HTR-8/SVneo (cell line): Measurements from ENCODE around the gene HOATZ.

ENCODE experiments used
- DNase-seq: peaks from one replicate; pipeline ENCODE4 v3.0.0; 2011; ENCODE audit warnings: low spot score, mixed read lengths; ENCODE audit not compliant: insufficient read length
- FAIRE-seq: peaks from 2 replicates; lab custom pipeline; 2011; peaks lifted over from hg19 to GRCh38; lab: Jason Lieb, UNC

HOATZ gene

DNA sequence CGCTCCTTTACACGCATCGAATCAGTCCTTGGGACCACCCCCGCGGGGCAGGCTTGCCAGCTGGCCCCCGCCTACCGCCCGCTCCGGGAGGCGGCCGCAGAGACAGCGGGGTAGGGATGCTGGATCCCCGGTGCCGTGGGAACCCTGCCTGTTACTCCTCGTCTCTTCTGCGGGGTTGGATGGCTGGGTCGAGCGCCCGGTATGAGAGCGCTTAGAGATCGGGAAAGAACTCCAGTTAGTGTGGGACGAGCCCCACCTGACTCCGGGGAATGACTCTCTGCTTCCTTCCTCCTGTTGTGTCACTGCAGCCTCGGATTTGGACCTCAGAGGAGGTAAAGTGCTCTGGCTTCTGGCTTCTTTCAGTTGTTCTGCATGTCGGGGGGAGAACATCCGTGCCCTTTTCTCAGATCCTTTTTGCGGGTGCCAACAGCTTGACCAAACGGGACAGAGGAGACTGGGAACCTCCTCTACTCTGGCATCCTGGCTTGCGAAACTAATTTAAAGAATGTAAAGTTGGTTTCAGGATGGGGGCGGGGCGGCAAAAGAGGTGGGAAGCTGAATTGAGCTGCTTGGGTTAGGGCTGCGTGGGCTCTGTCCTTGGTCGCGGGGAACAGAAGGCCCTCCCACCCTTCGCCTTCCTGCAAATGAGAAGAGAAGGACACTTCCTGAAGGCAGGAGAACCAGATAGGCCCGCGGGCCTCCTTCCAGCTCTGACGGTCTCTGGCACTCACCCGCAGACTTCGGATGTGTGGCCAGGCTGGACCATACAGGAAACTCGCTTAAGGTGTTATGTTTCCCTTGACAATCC, 26.9 kb downstream of the HOATZ start:
- DNase-seq = peak; percentile 84
- no peak for FAIRE-seq

DNA sequence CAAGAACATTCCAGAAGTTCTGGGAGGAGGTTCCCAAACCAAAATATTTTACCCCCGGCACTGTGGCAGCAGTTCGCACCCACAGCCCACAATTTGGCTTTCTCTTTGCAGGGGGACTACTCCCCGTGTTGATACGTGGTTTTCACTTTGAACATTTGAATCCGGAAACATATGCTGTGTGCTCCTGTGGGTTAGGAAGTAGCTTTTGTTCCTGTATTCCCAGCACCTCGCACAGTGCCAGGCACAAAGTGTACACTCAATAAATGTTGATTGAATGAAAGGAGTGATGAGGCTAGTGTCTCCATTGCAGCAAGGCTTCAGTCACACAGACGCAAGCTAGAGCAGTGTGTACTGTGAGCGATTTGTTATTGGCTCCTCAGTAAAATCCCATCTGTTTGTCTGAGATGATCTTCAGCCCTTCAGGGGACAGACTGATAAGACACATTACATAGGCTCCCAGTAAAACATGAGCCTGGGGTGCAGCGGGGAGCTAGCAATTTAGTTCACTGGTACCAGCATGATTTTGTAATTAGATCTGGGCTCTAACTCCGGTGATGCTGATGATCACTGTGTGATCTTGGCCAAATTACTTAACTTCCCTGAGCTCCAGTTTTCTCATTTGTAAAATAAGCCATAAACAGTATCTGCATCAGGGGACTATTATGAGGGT, 28.2 kb downstream of the HOATZ start:
- DNase-seq (no peak), FAIRE-seq (peak; percentile 96)

DNA sequence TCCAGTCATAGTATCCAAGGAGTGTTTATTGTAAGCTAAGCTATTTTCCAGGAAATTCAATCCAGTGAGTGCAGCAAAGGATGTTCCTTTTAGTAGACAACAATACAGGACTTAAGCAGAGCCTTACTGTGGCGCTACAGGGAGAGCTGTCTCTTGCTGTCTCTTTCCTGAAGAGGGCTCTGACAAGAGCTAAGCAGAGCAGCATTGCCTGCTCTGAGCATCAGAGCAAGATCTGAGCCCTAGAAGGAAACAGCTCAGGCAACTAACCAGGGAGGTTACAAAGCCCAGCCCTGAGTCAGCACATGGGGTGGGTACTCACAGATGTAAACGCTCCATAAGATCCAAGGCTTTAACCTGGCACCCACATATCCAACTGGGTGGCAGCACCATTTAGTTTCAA, 33.9 kb downstream of the HOATZ start:
- FAIRE-seq = no peak
- no peak for DNase-seq

DNA sequence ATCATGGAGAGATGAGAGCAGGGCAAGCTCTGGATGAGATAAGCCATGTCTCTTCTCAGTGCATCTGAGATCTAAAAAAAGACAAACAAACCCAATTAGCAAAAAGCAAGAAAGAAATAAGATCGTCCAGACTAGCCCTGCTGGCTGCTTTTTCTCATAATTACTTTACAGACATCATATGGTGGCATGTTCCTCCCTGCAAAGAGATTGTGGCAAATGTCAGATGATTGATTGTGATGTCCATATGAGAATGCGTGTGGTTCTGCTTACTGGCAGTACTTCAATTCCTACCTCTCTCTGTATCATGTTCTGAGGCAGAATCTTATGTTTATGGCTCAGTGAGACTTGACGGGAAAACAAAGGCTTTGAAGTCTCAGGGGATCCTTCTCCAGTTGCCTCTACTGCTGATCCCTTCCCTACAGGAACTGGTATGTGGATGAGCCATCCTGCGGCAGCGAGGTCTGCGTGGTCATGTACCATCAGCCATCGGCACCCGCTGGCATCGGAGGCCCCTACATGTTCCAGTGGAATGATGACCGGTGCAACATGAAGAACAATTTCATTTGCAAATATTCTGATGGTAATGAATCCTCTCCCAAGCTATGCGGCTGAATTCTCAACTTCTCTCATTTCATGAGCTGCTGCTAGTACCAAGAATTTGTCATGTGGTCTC, 34.8 kb downstream of the HOATZ start:
- DNase-seq (no peak), FAIRE-seq (peak; percentile 72)

DNA sequence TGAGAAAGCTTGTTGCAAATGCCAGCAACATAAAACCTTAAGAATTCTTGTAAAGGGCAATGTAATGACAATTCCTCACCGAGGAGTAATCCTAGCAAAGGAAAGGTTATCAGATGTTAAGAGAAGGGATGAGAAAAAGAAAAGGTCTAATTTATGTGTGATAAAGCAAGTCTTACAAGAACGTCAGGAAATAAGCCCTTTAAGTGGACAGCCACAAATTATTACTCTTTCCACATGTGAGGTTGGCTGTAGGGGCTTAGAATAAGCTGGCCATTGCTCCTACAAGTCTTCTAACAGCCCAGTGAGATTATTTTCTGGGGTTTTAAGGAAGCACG, 35.3 kb downstream of the HOATZ start:
- FAIRE-seq (no peak), DNase-seq (no peak)

DNA sequence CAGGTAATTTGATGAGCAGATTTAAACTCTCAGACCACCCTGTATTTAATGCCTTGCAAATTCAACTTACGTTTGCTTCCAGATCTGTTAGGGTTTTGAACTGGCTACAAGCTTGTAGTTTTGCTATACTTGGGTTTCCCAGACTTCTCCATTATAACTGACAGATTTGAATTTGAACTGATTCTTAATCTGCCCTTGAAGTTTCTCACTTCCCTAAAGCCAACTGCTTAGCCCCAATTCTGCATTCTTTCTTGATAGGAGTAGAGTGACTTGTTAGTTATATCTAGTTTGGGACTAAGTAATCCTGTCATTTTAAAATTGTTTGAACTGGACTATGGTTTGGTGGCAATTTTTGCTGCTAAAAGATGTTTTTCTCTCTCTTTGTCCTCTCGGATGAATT, 35.7 kb downstream of the HOATZ start:
- DNase-seq (no peak), FAIRE-seq (peak; percentile 46)

DNA sequence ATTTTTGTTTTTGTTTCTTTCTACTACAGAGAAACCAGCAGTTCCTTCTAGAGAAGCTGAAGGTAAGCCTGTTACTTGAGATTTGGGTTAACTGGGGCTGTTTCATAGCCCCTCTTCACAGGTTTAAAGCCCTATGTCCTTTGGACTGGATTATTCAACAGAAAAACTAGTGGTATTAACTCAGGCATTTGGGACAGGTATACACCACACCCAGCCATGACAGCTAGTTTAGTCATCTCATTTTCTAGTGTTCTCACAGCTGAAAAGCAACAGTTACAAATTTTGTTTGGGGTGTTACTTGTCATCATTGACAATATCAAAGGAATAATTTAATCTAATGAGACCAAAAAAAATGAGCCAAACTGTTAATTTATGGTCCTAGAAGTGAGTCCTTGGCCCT, 40.0 kb downstream of the HOATZ start:
- DNase-seq (no peak), FAIRE-seq (peak; percentile 86)

DNA sequence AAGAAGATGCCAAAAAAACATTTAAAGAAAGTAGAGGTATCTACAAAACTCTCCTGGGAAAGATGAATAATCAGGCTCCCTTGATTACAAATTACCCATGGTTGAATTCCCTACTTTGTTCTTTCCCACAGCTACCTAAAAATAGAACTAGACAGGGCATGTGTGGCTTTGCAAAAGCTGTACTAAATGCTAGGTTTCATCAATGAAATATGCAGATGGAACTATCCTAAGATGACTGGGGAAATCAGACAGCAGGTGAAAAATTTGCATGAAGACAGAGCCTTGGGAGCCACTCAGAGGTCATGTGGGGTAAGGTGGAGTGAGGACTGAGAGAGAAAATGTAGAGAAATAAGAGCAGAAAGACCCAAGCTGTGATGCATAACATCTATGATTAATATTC, 40.7 kb downstream of the HOATZ start:
- DNase-seq (no peak), FAIRE-seq (no peak)

DNA sequence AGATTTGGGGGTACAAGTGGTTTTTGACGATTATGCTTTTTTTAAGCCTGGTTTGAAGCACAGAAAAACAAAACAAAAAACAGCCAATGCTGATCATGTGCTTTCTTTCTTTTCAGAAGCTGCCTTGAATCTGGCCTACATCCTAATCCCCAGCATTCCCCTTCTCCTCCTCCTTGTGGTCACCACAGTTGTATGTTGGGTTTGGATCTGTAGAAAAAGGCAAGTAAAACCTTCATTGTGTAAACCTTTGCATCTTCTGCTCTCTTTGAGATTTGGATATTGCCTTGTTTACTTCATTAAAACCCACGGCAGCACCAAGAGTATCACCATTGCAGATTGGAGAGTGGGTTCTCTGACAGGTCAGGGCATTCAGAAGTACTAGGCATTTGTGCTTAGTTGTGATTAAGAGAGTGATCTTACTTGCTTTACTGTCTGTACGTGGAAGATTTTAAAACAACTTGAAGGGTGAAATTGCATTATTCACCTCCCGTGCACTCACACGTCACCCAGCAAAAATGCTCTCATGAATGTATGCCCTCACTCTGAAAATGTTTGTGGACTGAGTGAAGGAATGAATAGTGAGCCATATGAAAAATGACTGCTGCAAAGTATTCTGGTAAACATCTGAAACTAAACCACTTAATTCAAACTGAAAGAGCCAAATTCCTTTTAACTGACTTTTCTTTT, 43.0 kb downstream of the HOATZ start:
- peak; percentile 99 for FAIRE-seq
- DNase-seq = peak; percentile 87

DNA sequence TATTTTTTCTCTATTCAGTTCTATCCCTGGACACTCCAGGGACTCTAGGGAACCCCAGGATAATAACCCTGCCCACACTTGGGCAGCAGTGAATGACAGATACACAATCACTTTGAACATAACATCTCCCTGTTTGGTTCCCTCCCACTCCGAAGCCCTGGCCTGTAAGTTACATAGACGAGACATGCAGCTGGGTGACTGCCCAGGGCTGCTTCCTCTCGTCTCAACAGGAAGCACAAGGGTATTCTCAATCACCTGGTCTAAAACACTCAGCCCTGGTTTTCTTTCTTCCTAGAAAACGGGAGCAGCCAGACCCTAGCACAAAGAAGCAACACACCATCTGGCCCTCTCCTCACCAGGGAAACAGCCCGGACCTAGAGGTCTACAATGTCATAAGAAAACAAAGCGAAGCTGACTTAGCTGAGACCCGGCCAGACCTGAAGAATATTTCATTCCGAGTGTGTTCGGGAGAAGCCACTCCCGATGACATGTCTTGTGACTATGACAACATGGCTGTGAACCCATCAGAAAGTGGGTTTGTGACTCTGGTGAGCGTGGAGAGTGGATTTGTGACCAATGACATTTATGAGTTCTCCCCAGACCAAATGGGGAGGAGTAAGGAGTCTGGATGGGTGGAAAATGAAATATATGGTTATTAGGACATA, 45.4 kb downstream of the HOATZ start:
- DNase-seq (no peak), FAIRE-seq (peak; percentile 87)

DNA sequence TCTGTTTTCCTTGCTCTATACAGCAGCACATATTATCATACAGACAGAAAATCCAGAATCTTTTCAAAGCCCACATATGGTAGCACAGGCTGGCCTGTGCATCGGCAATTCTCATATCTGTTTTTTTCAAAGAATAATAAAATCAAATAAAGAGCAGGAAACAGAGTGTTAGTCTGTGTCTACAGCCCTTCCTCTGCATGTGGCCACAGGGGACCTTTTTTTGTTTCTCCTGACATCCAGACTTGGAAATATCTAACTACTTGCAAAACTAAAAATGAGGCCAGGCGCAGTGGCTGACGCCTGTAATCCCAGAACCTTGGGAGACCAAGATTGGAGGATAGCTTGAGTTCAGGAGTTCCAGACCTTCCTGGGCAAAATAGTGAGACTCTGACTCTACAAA, 46.2 kb downstream of the HOATZ start:
- FAIRE-seq (no peak), DNase-seq (no peak)

DNA sequence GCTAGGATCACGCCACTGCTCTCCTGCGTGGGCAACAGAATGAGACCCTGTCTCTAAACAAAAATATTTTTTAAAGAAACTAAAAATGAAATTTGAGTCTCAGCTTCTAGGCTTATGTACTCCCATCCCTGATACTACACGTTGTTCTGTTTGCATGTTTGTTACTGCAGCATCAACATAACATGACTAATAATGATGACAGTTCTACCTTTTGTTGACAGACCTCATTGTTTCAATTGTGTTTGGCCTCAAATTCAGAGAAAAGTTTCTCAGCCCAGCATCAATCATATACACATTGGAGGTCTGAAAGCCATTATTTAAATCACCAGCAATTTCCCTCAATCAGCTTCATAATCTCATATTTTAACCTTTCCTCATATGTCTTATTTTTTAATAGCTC, 46.7 kb downstream of the HOATZ start:
- no peak for FAIRE-seq

DNA sequence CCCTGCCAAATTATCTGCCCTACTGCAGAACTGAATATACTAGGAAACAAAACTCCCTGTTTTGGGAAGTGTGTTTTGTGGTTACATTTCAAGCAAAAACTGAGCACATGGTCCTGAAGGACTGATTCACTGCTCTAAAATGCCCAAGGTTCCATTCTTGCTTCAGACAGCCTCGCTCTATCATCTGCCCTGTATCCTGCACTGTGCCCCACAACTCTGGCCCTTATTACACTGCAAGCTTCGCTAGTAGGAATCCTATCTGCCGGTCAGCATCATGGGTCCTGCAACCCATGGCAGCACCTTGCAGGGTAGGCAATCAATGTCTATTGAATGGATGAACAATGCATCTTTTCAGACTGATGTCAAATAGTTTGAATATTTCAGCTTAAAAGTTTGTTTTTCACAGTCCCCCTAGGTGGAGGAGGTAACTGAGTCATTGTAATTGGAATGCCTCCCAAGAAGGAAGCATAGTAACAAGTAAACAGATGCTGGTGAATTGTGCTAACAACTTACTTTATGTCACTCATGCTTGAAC, 47.3 kb downstream of the HOATZ start:
- peak; percentile 99 for FAIRE-seq
- peak; percentile 61 for DNase-seq

More for the DNA sequence above, 46.7 kb downstream of the HOATZ start:
- DNase-seq = no peak

DNA sequence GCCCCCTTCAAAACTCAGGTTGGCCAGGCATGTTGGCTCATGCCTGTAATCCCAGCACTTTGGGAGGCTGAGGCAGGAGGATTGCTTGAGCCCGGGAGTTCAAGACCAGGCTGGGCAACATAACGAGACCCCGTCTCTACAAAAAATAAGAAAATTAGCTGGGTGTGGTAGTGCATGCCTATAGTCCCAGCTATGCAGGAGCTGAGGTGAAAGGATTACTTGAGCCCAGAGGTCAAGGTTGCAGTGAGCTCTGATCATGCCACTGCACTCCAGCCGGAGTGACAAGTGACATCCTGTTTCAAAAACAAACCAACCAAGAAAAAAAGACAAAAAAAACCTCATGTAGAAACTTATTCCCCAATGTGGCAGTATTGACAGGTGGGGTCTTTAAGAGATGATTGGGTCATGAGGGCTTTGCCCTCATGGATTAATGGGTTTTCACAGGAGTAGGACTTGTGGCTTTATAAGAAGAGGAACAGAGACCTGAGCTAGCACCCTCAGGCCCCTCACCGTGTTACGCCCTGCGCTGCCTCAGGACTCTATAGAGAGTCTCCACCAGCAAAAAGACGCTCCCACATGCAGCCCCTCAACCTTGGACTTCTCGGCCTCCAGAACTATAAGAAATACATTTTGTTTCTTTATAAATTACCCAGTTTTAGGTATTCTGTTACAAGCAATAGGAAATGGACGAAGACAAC, 48.3 kb downstream of the HOATZ start:
- peak; percentile 80 for FAIRE-seq
- no peak for DNase-seq

DNA sequence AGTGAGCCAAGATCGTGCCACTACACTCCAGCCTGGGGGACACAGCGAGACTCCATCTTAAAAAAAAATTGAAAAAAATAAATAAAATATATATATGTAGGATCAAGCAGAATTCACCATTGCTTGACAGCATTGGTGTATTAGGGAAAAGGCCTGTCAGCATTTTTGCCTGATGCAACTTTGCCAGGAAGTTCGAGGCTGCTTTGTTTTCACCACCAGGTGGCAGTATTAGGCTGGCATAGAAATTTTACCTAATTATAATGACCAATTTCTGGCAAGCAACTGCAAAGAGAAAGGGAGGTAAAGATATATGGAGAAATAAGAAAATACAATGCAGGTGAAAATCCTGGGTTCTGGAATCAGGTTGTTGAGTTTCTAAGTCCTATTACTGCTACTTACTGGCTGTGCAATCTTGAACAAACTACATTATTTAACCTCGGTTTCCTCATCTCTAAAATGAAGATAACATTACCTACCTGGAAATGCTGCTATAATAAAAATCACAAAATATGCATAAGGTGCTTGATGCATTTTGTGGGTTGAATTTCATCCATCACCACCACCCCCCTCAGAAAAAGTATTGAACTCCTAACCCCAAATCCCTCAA, 50.6 kb downstream of the HOATZ start:
- FAIRE-seq = peak; percentile 90
- DNase-seq = peak; percentile 80

DNA sequence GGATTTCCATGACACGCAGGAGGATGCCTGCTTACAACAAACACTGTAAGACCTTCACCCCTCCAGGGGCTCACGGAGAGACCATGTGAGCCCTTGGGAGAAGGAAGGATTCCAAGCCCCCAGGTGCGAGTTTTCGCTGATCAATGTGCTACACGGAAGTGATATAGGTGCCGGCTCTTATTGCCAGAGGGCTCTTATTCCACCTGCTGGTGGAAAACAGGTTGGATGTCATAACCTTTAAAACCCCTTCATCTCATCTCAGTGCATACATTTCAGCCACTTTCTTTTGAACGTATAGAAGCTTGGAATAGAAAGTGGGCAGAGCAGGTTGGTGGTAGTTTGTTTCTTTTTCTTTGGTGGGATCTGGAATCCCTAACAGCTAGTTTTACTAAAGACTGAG, 51.7 kb downstream of the HOATZ start:
- FAIRE-seq (peak; percentile 88), DNase-seq (no peak)

DNA sequence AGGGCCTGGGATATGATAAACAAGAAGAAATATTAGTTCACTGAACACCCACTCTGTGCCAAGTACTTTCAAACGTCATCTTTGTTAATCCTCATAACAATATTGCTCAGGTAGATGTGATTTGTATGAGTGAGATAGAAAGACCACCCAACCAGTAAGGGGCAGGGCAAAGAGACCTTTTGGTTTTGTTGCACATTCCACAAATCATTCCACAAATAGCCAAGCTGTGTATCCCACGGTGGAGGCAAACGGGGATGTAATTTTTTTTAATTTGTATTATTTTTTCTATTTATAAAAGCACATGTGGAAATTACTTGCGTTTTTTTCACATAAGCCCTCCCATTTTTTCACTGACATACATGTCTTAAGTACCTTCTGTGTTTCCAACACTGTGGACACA, 54.9 kb downstream of the HOATZ start:
- FAIRE-seq (peak; percentile 93), DNase-seq (no peak)

DNA sequence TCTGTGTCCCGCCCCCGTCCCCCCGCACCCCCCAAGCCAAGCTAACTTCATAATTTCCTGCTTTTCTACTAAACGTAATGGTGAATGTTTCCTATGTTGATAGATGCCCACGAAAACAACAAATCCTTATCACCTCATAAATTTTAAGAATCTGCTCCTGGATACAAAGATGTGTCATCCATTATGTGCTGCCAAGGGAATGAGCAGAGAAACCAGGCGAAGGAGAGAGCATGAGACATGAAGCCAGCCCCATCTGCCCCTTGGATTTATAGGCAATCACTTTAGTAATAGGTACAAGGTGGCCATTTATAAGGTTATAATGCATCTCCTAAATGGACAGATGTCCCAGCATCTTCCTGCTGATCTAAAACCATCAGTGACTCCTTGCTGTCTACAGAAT, 56.2 kb downstream of the HOATZ start:
- peak; percentile 40 for FAIRE-seq
- DNase-seq = no peak
